DMS53 treated with DMSO at 0.1 percent for 48 hours (cell line): ENCODE results near the gene GFPT2.

Source experiments
- DNase-seq: peaks from one replicate; lab custom pipeline; 2025; ENCODE audit not compliant: unreplicated experiment; lab: John Stamatoyannopoulos, UW

The GFPT2 gene

GRCh38 chr5:180378438-180379344, 25.6 kb upstream of the GFPT2 start:
- DNase-seq: no peak

- no peak for DNase-seq
Observed at GRCh38 chr5:180377556-180378197, 24.5 kb upstream of the GFPT2 start.

- no peak for DNase-seq
Observed at GRCh38 chr5:180376511-180376910, 23.4 kb upstream of the GFPT2 start.

GRCh38 chr5:180375955-180376354, 22.8 kb upstream of the GFPT2 start:
- DNase-seq: no peak

- DNase-seq: no peak
Observed at GRCh38 chr5:180375291-180375690, 22.2 kb upstream of the GFPT2 start.

GRCh38 chr5:180373870-180374269, 20.7 kb upstream of the GFPT2 start:
- no peak for DNase-seq

GRCh38 chr5:180373454-180373853, 20.3 kb upstream of the GFPT2 start:
- DNase-seq: no peak

- DNase-seq: no peak
Observed at GRCh38 chr5:180371949-180372348, 18.8 kb upstream of the GFPT2 start.

- no peak for DNase-seq
Observed at GRCh38 chr5:180370861-180371641, 17.9 kb upstream of the GFPT2 start.

GRCh38 chr5:180367991-180368390, 14.9 kb upstream of the GFPT2 start:
- no peak for DNase-seq

GRCh38 chr5:180367300-180367699, 14.2 kb upstream of the GFPT2 start:
- DNase-seq: no peak

- no peak for DNase-seq
Observed at GRCh38 chr5:180366326-180366725, 13.2 kb upstream of the GFPT2 start.

- no peak for DNase-seq
Observed at GRCh38 chr5:180365829-180366228, 12.7 kb upstream of the GFPT2 start.

GRCh38 chr5:180364306-180364856, 11.2 kb upstream of the GFPT2 start:
- DNase-seq: no peak

GRCh38 chr5:180360078-180360957, 7.2 kb upstream of the GFPT2 start:
- no peak for DNase-seq

- DNase-seq: no peak
Observed at GRCh38 chr5:180358694-180359093, 5.6 kb upstream of the GFPT2 start.

GRCh38 chr5:180358179-180358578, 5.0 kb upstream of the GFPT2 start:
- DNase-seq: no peak

- no peak for DNase-seq
Observed at GRCh38 chr5:180354966-180355365, 1.8 kb upstream of the GFPT2 start.

- DNase-seq: no peak
Observed at GRCh38 chr5:180353980-180354452, 880 bp upstream of the GFPT2 start.
